ENCODE results near the gene PITPNM3. TPM values are rescaled to one million over a fixed set of nuclear protein-coding genes. Genes with fewer than 3 reads are reported as not detected.

The PITPNM3 gene
- total RNA-seq, 1 experiment from 2014 or later: 4.2 TPM

DNA sequence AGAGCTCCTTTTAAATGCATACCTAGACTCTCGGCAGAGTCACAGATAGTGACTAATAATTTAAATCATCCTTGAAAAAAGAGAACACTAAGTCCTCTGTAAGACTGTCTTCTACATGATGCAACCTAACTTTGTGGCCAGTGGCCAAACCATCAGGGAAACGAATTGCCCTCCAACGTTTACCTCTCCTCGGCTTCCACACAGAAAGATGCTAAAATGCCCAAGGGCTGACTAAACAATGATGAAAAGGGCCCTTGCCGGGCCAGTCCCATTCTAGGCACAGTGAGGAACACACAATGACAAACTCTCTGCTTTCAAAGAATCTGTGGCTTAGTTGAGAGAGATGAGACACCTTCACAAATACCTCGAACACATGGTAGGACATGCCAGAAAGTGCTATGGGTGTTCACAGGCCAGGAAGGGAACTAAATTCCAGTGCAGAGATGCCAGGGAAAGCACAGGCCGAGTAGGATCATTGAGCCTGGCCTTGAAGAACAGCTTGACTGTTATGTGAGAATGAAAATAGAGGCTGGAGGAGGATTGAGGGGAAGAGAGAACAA is 35.3 kb upstream of the PITPNM3 start:
- Histone ChIP-seq H3K27ac (ENCODE audit: low read depth, low read length) (no peak overlapping the region), H3K4me3 (replicated peaks in 1 of 2; ENCODE audit: low read depth in 1 of 2, low read length in 2 of 2) (no peak overlapping the region), H3K4me1 (ENCODE audit: control insufficient read depth in 1 of 2, insufficient read depth in 2 of 2, low read length in 2 of 2) (no peaks in the 10 kb centered on the region), H4K20me1 (ENCODE audit: insufficient read depth) (no peaks in the 10 kb centered on the region), H3K79me2 (ENCODE audit: insufficient read depth, low read length) (no peaks in the 10 kb centered on the region), H2AFZ (ENCODE audit: low read depth, low read length, poor library complexity, severe bottlenecking) (no peak overlapping the region), H3K36me3 (ENCODE audit: control insufficient read depth in 1 of 2, insufficient read depth in 2 of 2, low read length in 2 of 2) (peaks cover 41 to 46% of the 10 kb centered on the region in 2 experiments), H3K27me3 (ENCODE audit: insufficient read depth, low read length) (no peaks in the 10 kb centered on the region), H3K4me2 (ENCODE audit: low read length) (no peak overlapping the region), H3K9ac (ENCODE audit: low read length) (no peak overlapping the region), H3K9me2 (ENCODE audit: insufficient read depth) (no peaks in the 10 kb centered on the region), H3K9me3 (ENCODE audit: control insufficient read depth in 1 of 2, insufficient read depth in 1 of 2, low read depth in 1 of 2, low read length in 2 of 2) (no peaks in the 10 kb centered on the region)
- BruUV-seq (replicated peaks): no TSS peak
- TF ChIP-seq EZH2phosphoT487 (IDR thresholded peaks at IDR 0.05; ENCODE audit: borderline replicate concordance) (no peak), ZNF274 (IDR thresholded peaks at IDR 0.05; ENCODE audit: low read depth, low read length) (no peak), YY1 (IDR thresholded peaks at IDR 0.05; ENCODE audit: extremely low read depth, insufficient replicate concordance, low read depth, low read length) (no peak), CTCF (IDR thresholded peaks at IDR 0.05 in 2 of 3, conservative IDR thresholded peaks at IDR 0.05 in 1 of 3; ENCODE audit: borderline replicate concordance in 1 of 3, insufficient read depth in 1 of 3, low read depth in 2 of 3, low read length in 2 of 3) (no peak), CBX3 (IDR thresholded peaks at IDR 0.05; ENCODE audit: low read depth) (no peak), CEBPB (IDR thresholded peaks at IDR 0.05; ENCODE audit: low read depth) (no peak), REST (IDR thresholded peaks at IDR 0.05; ENCODE audit: low read depth) (no peak), SP1 (IDR thresholded peaks at IDR 0.05; ENCODE audit: low read depth) (no peak), RAD21 (IDR thresholded peaks at IDR 0.05; ENCODE audit: low read depth) (no peak), MAX (IDR thresholded peaks at IDR 0.05) (no peak), ZFX (IDR thresholded peaks at IDR 0.05) (no peak), SIN3A (IDR thresholded peaks at IDR 0.05; ENCODE audit: low read depth) (no peak), ELF1 (IDR thresholded peaks at IDR 0.05; ENCODE audit: borderline replicate concordance, low read depth) (no peak), FOSL1 (IDR thresholded peaks at IDR 0.05; ENCODE audit: low read depth) (no peak), SRF (IDR thresholded peaks at IDR 0.05; ENCODE audit: low read depth) (no peak), POLR2AphosphoS5 (IDR thresholded peaks at IDR 0.05; ENCODE audit: low read depth, low read length) (no peak)
- ChIA-PET RAD21 (ENCODE audit: low non-redundant PET in 1 of 2, low total read pairs in 2 of 2, uncharacterized antibody in 2 of 2, unreplicated experiment in 2 of 2) (no interaction called here), POLR2A (no interaction called here), CTCF (no interaction called here)
- ATAC-seq (no peak), DNase-seq (ENCODE audit: low read depth, low spot score) (no peak)
- intact Hi-C loops (cut with micrococcal nuclease): no loop called here

Measured in HCT116 (cell line).